H1 (cell line): ENCODE data around the gene ARHGAP24. TPM values are rescaled to one million over a fixed set of nuclear protein-coding genes. Genes with fewer than 3 reads are reported as not detected.

ENCODE experiments used
- CTCF ChIA-PET: fragments of 300-600 bp; sonication (Branson Sonifier 250); formaldehyde crosslinking; loops from one replicate; lab custom pipeline; 2021; ENCODE audit not compliant: partially characterized antibody; lab: Charles Lee
- POLR2A ChIA-PET: fragments of 300-600 bp; sonication (Branson Sonifier 250); formaldehyde crosslinking; loops from one replicate; lab custom pipeline; 2021; ENCODE audit warnings: inconsistent platforms; ENCODE audit not compliant: partially characterized antibody; lab: Charles Lee
- DNase-seq, 2 experiments: peaks; one replicate each; pipeline versions ENCODE4 v3.0.0 to v3.0.0-alpha.2; 2010 to 2022; ENCODE audit warnings: low spot score in 2 of 2, low read depth in 1 of 2, mixed read lengths in 1 of 2
- FAIRE-seq: peaks from 2 replicates; lab custom pipeline; 2011; peaks lifted over from hg19 to GRCh38; lab: Jason Lieb, UNC
- H2AFZ ChIP-seq: 2 replicates; pipeline ENCODE4 v1.8.1; 2012; ENCODE audit warnings: low read length, inconsistent platforms
- H2AK5ac ChIP-seq: 2 replicates; pipeline ENCODE4 v1.6.1; 2013; ENCODE audit warnings: low read depth, low read length
- H2BK120ac ChIP-seq: replicated peaks from 2 replicates; pipeline ENCODE3; 2013; ENCODE audit warnings: low read depth, low read length, inconsistent platforms
- H2BK12ac ChIP-seq: 2 replicates; pipeline ENCODE4 v1.6.1; 2013; ENCODE audit warnings: low read depth, low read length
- H2BK15ac ChIP-seq: 2 replicates; pipeline ENCODE4 v1.6.1; 2013; ENCODE audit warnings: low read length
- H2BK20ac ChIP-seq: 2 replicates; pipeline ENCODE4 v1.6.1; 2013; ENCODE audit warnings: low read length
- H2BK5ac ChIP-seq: 2 replicates; pipeline ENCODE4 v1.6.1; 2013; ENCODE audit warnings: low read depth, low read length
- H3K14ac ChIP-seq: 2 replicates; pipeline ENCODE4 v1.6.1; 2013; ENCODE audit warnings: inconsistent platforms; ENCODE audit not compliant: insufficient read length
- H3K18ac ChIP-seq: 2 replicates; pipeline ENCODE4 v1.6.1; 2013; ENCODE audit warnings: low read length; ENCODE audit errors: extremely low read depth
- H3K23ac ChIP-seq: 2 replicates; pipeline ENCODE4 v1.6.1; 2013; ENCODE audit warnings: inconsistent platforms; ENCODE audit not compliant: insufficient read length
- H3K23me2 ChIP-seq: 2 replicates; pipeline ENCODE4 v1.6.1; 2013; ENCODE audit warnings: low read depth, low read length
- H3K27ac ChIP-seq: 2 replicates; pipeline ENCODE4 v1.6.1; 2011; ENCODE audit warnings: low read depth, low read length, inconsistent platforms
- H3K27me3 ChIP-seq, 4 experiments: replicated peaks in 1 of 4; 1 replicate in 1 of 4; 2 replicates in 3 of 4; pipeline versions ENCODE4 v1.6.1 to v1.8.1; 2011 to 2013; ENCODE audit warnings: low read length in 3 of 4, mild to moderate bottlenecking in 3 of 4, inconsistent platforms in 2 of 4, mixed read lengths in 2 of 4, moderate library complexity in 1 of 4; ENCODE audit not compliant: control insufficient read depth in 3 of 4, insufficient read depth in 3 of 4; ENCODE audit errors: extremely low read depth in 1 of 4
- H3K36me3 ChIP-seq, 4 experiments: 2 replicates each; pipeline versions ENCODE4 v1.6.1 to v1.8.1; 2011 to 2013; ENCODE audit warnings: mild to moderate bottlenecking in 4 of 4, low read length in 3 of 4, moderate library complexity in 2 of 4, control low read depth in 1 of 4, inconsistent platforms in 1 of 4; ENCODE audit not compliant: insufficient read depth in 4 of 4, control insufficient read depth in 2 of 4
- H3K4ac ChIP-seq: replicated peaks from 2 replicates; pipeline ENCODE3; 2013; ENCODE audit warnings: low read length, low read depth, mixed read lengths, inconsistent platforms; ENCODE audit not compliant: insufficient read length
- H3K4me1 ChIP-seq, 4 experiments: replicated peaks in 1 of 4; 1 replicate in 1 of 4; 2 replicates in 3 of 4; pipeline versions ENCODE4 v1.6.1 to v1.8.1; 2011 to 2013; ENCODE audit warnings: low read length in 3 of 4, inconsistent platforms in 2 of 4, mixed read lengths in 1 of 4; ENCODE audit not compliant: insufficient read depth in 4 of 4, control insufficient read depth in 3 of 4
- H3K4me2 ChIP-seq, 2 experiments: 2 replicates each; pipeline versions ENCODE4 v1.6.1 to v1.8.1; 2011 to 2013; ENCODE audit warnings: low read depth in 2 of 2, low read length in 2 of 2, control low read depth in 1 of 2, inconsistent platforms in 1 of 2, mild to moderate bottlenecking in 1 of 2; ENCODE audit not compliant: insufficient read depth in 1 of 2
- H3K4me3 ChIP-seq, 4 experiments: fragments of 200-600, 300-600 bp in 1 of 4; sonication (generic), shearing (Covaris generic), sonication (Bioruptor Twin) in 1 of 4; 2 replicates each; pipeline versions ENCODE4 v1.5.1 to v1.8.1; 2011 to 2016; ENCODE audit warnings: low read length in 4 of 4, low read depth in 3 of 4, control low read depth in 2 of 4, inconsistent platforms in 2 of 4, mild to moderate bottlenecking in 2 of 4, mixed read lengths in 1 of 4, moderate library complexity in 1 of 4; ENCODE audit not compliant: insufficient read depth in 2 of 4; ENCODE audit errors: extremely low read depth in 1 of 4
- H3K56ac ChIP-seq: replicated peaks from 2 replicates; pipeline ENCODE3; 2013; ENCODE audit warnings: low read depth, mild to moderate bottlenecking, mixed read lengths, low read length, inconsistent platforms; ENCODE audit not compliant: insufficient read length
- H3K79me1 ChIP-seq: 2 replicates; pipeline ENCODE4 v1.6.1; 2013; ENCODE audit warnings: low read depth, low read length, control low read depth
- H3K79me2 ChIP-seq, 2 experiments: 2 replicates each; pipeline versions ENCODE4 v1.6.1 to v1.8.1; 2012 to 2013; ENCODE audit warnings: low read length in 2 of 2, mild to moderate bottlenecking in 2 of 2, inconsistent platforms in 1 of 2; ENCODE audit not compliant: insufficient read depth in 2 of 2, control insufficient read depth in 1 of 2
- H3K9ac ChIP-seq, 4 experiments: replicated peaks in 1 of 4; 1 replicate in 1 of 4; 2 replicates in 3 of 4; pipeline versions ENCODE4 v1.6.1 to v1.8.1; 2011 to 2013; ENCODE audit warnings: low read depth in 3 of 4, low read length in 3 of 4, control low read depth in 2 of 4, mild to moderate bottlenecking in 2 of 4, moderate library complexity in 2 of 4, inconsistent platforms in 1 of 4; ENCODE audit errors: extremely low read depth in 1 of 4
- H3K9me3 ChIP-seq, 2 experiments: 2 replicates each; pipeline versions ENCODE4 v1.6.1 to v1.8.1; 2012 to 2013; ENCODE audit warnings: mild to moderate bottlenecking in 2 of 2, moderate library complexity in 2 of 2, control low read depth in 1 of 2, inconsistent platforms in 1 of 2, low read depth in 1 of 2, low read length in 1 of 2, mixed read lengths in 1 of 2; ENCODE audit not compliant: insufficient read depth in 2 of 2
- H4K20me1 ChIP-seq, 2 experiments: replicated peaks in 1 of 2; 2 replicates each; pipeline versions ENCODE3 to v1.8.1; 2011 to 2013; ENCODE audit warnings: inconsistent platforms in 2 of 2, low read length in 2 of 2, mild to moderate bottlenecking in 1 of 2; ENCODE audit not compliant: insufficient read depth in 2 of 2, control insufficient read depth in 1 of 2
- H4K5ac ChIP-seq: 2 replicates; pipeline ENCODE4 v1.6.1; 2013; ENCODE audit warnings: low read length, low read depth, mixed read lengths, inconsistent platforms; ENCODE audit not compliant: insufficient read length
- H4K8ac ChIP-seq: 2 replicates; pipeline ENCODE4 v1.8.0; 2013; ENCODE audit warnings: mild to moderate bottlenecking, moderate library complexity, low read length, inconsistent platforms; ENCODE audit not compliant: insufficient read depth; ENCODE audit errors: extremely low read depth
- H4K91ac ChIP-seq: replicated peaks from 2 replicates; pipeline ENCODE3; 2013; ENCODE audit warnings: low read length, mixed read lengths, inconsistent platforms; ENCODE audit not compliant: insufficient read length
- ATF2 ChIP-seq: IDR thresholded peaks from 2 replicates; pipeline ENCODE4 v1.6.1; 2012; ENCODE audit warnings: low read length, inconsistent platforms
- CHD2 ChIP-seq: IDR thresholded peaks from 2 replicates; pipeline ENCODE4 v1.6.1; 2012; ENCODE audit warnings: low read length, improper control_type of control experiment
- GTF2F1 ChIP-seq: IDR thresholded peaks from 2 replicates; pipeline ENCODE4 v1.6.1; 2012; ENCODE audit warnings: low read depth, low read length, improper control_type of control experiment, borderline replicate concordance
- JUN ChIP-seq: IDR thresholded peaks from 2 replicates; pipeline ENCODE4 v1.6.1; 2011; ENCODE audit warnings: low read depth, mild to moderate bottlenecking, improper control_type of control experiment, low read length
- JUND ChIP-seq: IDR thresholded peaks from 2 replicates; pipeline ENCODE4 v1.6.1; 2011; ENCODE audit warnings: mild to moderate bottlenecking, improper control_type of control experiment, low read length
- MAX ChIP-seq: IDR thresholded peaks from 2 replicates; pipeline ENCODE4 v1.6.1; 2012; ENCODE audit warnings: inconsistent platforms
- POLR2AphosphoS5 ChIP-seq: IDR thresholded peaks from 2 replicates; pipeline ENCODE4 v1.6.1; 2011; ENCODE audit warnings: low read depth, low read length
- POU5F1 ChIP-seq: IDR thresholded peaks from 2 replicates; pipeline ENCODE4 v1.6.1; 2011; ENCODE audit warnings: low read depth, mild to moderate bottlenecking, low read length, moderate library complexity
- RAD21 ChIP-seq, 2 experiments: IDR thresholded peaks in 1 of 2; conservative IDR thresholded peaks in 1 of 2; 2 replicates each; pipeline ENCODE4 v1.6.1; 2011; ENCODE audit warnings: low read depth in 2 of 2, low read length in 2 of 2, improper control_type of control experiment in 1 of 2, inconsistent platforms in 1 of 2, mild to moderate bottlenecking in 1 of 2, moderate library complexity in 1 of 2
- RBBP5 ChIP-seq: IDR thresholded peaks from 2 replicates; pipeline ENCODE4 v1.7.1; 2012; ENCODE audit warnings: low read depth, mild to moderate bottlenecking, inconsistent platforms, low read length, moderate library complexity, borderline replicate concordance
- SRF ChIP-seq: IDR thresholded peaks from 2 replicates; pipeline ENCODE4 v1.6.1; 2011; ENCODE audit warnings: mild to moderate bottlenecking, low read depth, low read length, moderate library complexity
- YY1 ChIP-seq: IDR thresholded peaks from 2 replicates; pipeline ENCODE4 v1.6.1; 2011; ENCODE audit warnings: low read depth, mild to moderate bottlenecking, low read length
- polyA plus RNA-seq, 7 experiments: library from polyadenylated mRNA; depleted of rRNA in 3 of 7; stranded (reverse) in 5 of 7; unstranded in 2 of 7; fragments of >200 nt in 5 of 7; fragments of 200-250 nt in 2 of 7; gene quantifications; 1 replicate in 5 of 7; 2 replicates in 1 of 7; 4 replicates in 1 of 7; pipeline versions ENCODE4 v1.2.1 to v1.2.3, GENCODE V29; 2011 to 2013; ENCODE audit warnings: missing spikeins in 2 of 7, mixed read lengths in 2 of 7
- total RNA-seq: library from RNA; stranded (reverse); fragmentation: NEBNext Ultra II Directional; extraction: Animal tissue kit (Norgen Biotek cat#: 25700); gene quantifications from 2 replicates; pipeline ENCODE4 v1.2.1, GENCODE V29; 2021

Gene ARHGAP24
- total and polyA plus RNA-seq, 2 of the 8 experiments (the other 6 are each of a cell fraction or from before 2014, with no cell fraction given), result 0.08 to 0.50 TPM

- Histone ChIP-seq H3K27ac (no peak overlapping the region), H2BK120ac (no peak overlapping the region), H3K36me3 (no peaks in the 10 kb centered on the region), H2BK5ac (no peak overlapping the region), H3K4me3 (no peak overlapping the region), H3K9me3 (no peaks in the 10 kb centered on the region), H3K79me1 (no peaks in the 10 kb centered on the region), H3K79me2 (no peaks in the 10 kb centered on the region), H2AK5ac (no peak overlapping the region), H3K4me2 (no peak overlapping the region), H3K18ac (no peak overlapping the region), H2BK12ac (no peak overlapping the region), H3K14ac (no peak overlapping the region), H3K23me2 (no peaks in the 10 kb centered on the region), H4K20me1 (no peaks in the 10 kb centered on the region), H3K23ac (no peak overlapping the region), H2AFZ (no peak overlapping the region), H4K91ac (no peak overlapping the region), H3K9ac (no peak overlapping the region), H2BK15ac (no peak overlapping the region), H3K4me1 (no peaks in the 10 kb centered on the region), H4K5ac (no peak overlapping the region), H2BK20ac (no peak overlapping the region), H4K8ac (no peak overlapping the region), H3K27me3 (no peaks in the 10 kb centered on the region), H3K56ac (no peak overlapping the region), H3K4ac (no peak overlapping the region)
- FAIRE-seq (no peak), DNase-seq (no peak)
- CTCF ChIA-PET, result interaction anchor here (0.6 to 1.2 kb wide), 3 partner anchors 20 to 130 kb away, joined by 3 to 4 read pairs (median 3); no protein-coding TSS in a partner anchor
- POLR2A ChIA-PET, result no interaction called here
- TF ChIP-seq JUN (no peak), ATF2 (no peak), CHD2 (no peak), JUND (no peak), POLR2AphosphoS5 (no peak), MAX (no peak), RAD21 (IDR thresholded peaks at IDR 0.05 in 1 of 2, conservative IDR thresholded peaks at IDR 0.05 in 1 of 2; ENCODE audit: low read depth in 2 of 2, low read length in 2 of 2) (no peak), POU5F1 (no peak), GTF2F1 (no peak), RBBP5 (no peak), SRF (no peak), YY1 (no peak)
These were observed 317.7 kb downstream of the ARHGAP24 start for GRCh38 chr4:85792376-85793232.
